Lower leg skin (tissue), 3 donors: ENCODE results near the gene ABHD17A.

Experiments
- POLR2A ChIP-seq, 2 donors: fragments of 450-650 bp; IDR thresholded peaks; one replicate each; pipeline ENCODE4 v1.6.1; 2016 to 2017; ENCODE audit warnings: antibody characterized with exemption in 2 of 2, mild to moderate bottlenecking in 1 of 2, moderate library complexity in 1 of 2
- TF ChIP-seq, protein P1 (sequence below), 3 donors: fragments of 450-650 bp; IDR thresholded peaks; one replicate each; pipeline ENCODE4 v1.5.1; 2016; ENCODE audit warnings: antibody characterized with exemption in 3 of 3, mild to moderate bottlenecking in 3 of 3, moderate library complexity in 2 of 3

DNA sequence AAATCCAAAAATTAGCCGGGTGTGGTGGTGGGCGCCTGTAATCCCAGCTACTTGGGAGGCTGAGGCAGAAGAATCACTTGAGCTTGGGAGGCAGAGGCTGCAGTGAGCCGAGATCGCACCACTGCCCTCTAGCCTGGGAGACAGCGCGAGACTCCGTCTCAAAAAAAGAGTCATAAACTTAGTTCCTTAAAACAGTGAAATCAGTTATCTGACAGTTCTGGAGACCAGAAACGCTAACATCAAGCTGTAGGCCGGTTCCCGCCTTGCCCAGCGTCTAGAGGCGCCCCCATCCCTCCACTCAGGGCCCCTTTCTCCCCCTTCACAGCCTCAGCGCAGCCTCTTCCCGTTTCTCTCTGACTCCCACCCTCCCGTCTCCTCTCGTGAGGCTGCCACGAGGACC is 31.9 kb upstream of the ABHD17A start:
- TF ChIP-seq, protein P1, sequence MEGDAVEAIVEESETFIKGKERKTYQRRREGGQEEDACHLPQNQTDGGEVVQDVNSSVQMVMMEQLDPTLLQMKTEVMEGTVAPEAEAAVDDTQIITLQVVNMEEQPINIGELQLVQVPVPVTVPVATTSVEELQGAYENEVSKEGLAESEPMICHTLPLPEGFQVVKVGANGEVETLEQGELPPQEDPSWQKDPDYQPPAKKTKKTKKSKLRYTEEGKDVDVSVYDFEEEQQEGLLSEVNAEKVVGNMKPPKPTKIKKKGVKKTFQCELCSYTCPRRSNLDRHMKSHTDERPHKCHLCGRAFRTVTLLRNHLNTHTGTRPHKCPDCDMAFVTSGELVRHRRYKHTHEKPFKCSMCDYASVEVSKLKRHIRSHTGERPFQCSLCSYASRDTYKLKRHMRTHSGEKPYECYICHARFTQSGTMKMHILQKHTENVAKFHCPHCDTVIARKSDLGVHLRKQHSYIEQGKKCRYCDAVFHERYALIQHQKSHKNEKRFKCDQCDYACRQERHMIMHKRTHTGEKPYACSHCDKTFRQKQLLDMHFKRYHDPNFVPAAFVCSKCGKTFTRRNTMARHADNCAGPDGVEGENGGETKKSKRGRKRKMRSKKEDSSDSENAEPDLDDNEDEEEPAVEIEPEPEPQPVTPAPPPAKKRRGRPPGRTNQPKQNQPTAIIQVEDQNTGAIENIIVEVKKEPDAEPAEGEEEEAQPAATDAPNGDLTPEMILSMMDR (IDR thresholded peaks at IDR 0.05) = no peak
- TF ChIP-seq POLR2A (IDR thresholded peaks at IDR 0.05) = no peak
